Left ventricle myocardium inferior (tissue), 1 donor: Measurements from ENCODE around the gene C8G. TPM values are rescaled to one million over a fixed set of nuclear protein-coding genes. Genes with fewer than 3 reads are reported as not detected.

Experiments used
- DNase-seq: peaks from one replicate; pipeline ENCODE4 v3.0.0-alpha.2; 2020
- H3K27ac ChIP-seq: fragments of 200-600 bp; replicated peaks from 2 replicates; pipeline ENCODE4 v1.8.0; 2021
- H3K27me3 ChIP-seq: fragments of 200-600 bp; 2 replicates; pipeline ENCODE4 v1.8.0; 2021; ENCODE audit warnings: low read depth
- H3K36me3 ChIP-seq: fragments of 200-600 bp; 2 replicates; pipeline ENCODE4 v1.8.0; 2021
- H3K4me1 ChIP-seq: fragments of 200-600 bp; 2 replicates; pipeline ENCODE4 v1.8.0; 2021
- H3K4me3 ChIP-seq: fragments of 200-600 bp; 2 replicates; pipeline ENCODE4 v1.8.0; 2021; ENCODE audit warnings: mild to moderate bottlenecking, moderate library complexity
- H3K9me3 ChIP-seq: fragments of 200-600 bp; replicated peaks from 2 replicates; pipeline ENCODE4 v1.8.0; 2021
- intact Hi-C: fragments of 100-400 bp; cut with micrococcal nuclease; formaldehyde crosslinking; loops from one replicate; pipeline ENCODE4 v1.11.0; 2022
- total RNA-seq: library from RNA; stranded (reverse); fragmentation: NEBNext Ultra II Directional; extraction: Animal tissue kit (Norgen Biotek cat#: 25700); gene quantifications from one replicate; pipeline ENCODE4 v1.2.1, GENCODE V29; 2021
- TF ChIP-seq, protein P1 (sequence below): fragments of 200-600 bp; IDR thresholded peaks from 2 replicates; pipeline ENCODE4 v1.8.0; 2021; ENCODE audit warnings: antibody characterized with exemption, mild to moderate bottlenecking, borderline replicate concordance
- donor health status: DM: no; HTN: yes; CAD: no; lungs with severe emphysema.

Gene C8G
- total RNA-seq, 1 donor from 2014 or later = 3.6 TPM

DNA sequence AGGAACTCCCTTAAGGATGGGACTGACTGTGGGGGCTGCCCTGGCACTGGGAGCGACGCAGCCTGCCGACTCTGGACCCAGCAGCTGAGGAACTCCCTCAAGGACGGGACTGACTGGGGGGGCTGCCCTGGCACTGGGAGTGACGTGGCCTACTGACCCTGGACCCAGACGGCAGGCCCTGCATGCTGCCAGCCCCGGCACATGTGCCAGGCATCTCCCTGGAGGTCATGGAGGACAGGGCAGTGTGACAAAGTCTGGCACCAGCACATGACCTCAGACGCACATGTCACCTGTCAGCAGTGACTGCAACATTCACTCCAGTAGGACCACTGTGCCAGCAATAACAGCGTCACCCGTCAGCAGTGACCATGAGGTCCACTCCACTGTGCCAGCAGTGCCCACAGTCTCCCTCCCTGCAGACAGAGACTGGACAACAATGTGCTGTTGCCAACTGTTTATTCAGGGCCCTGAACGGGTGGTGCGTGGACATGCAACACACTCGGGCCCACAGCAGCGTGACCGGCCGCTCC, 5.0 kb upstream of the C8G start:
- H3K4me3 ChIP-seq = peak overlapping the region; percentile 36
- H3K27ac ChIP-seq = peak overlapping the region; percentile 82
- intact Hi-C loops = loop anchor here (10.0 kb wide), 1 partner anchor 55 kb away; the partner anchor contains the start of gene TRAF2

DNA sequence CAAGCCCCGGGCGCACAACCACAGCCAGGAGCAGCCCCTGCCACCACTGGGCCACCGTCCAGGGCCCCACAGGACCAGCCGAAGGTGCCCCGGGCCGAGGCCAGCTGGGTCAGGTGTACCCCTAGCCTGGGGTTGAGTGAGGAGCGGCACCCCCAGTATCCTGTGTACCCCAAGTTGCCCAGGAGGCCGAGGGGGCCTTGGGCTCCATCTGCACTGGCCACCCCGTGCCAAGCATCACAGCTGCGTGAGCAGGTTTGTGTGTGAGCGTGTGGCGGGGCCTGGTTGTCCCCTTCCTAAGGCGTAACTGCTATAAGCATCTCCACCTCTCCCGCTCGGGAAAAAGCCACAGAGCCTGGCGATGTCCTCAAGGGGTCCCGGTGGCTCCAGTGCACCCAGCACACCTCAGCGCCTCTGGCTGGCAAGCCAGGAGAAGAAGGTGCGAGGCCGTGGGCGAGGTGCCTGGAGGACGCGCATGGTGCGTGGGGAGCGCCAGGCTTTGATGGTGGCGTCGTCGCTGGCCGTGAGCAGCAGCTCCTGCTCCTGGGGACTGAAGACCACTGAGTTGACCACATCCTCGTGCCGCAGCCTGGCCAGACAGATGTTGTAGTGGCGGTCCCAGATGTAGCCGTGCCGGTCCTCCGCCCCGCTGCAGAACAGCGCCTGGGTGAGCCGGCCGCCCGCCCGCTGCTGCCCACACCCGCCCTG, 4.4 kb upstream of the C8G start:
- intact Hi-C loops = no loop called here
- H3K4me1 ChIP-seq = peaks cover 53% of the 10 kb centered on the region
- no peaks in the 10 kb centered on the region for H3K9me3 ChIP-seq
- peaks cover 46% of the 10 kb centered on the region for H3K36me3 ChIP-seq
- TF ChIP-seq, protein P1, sequence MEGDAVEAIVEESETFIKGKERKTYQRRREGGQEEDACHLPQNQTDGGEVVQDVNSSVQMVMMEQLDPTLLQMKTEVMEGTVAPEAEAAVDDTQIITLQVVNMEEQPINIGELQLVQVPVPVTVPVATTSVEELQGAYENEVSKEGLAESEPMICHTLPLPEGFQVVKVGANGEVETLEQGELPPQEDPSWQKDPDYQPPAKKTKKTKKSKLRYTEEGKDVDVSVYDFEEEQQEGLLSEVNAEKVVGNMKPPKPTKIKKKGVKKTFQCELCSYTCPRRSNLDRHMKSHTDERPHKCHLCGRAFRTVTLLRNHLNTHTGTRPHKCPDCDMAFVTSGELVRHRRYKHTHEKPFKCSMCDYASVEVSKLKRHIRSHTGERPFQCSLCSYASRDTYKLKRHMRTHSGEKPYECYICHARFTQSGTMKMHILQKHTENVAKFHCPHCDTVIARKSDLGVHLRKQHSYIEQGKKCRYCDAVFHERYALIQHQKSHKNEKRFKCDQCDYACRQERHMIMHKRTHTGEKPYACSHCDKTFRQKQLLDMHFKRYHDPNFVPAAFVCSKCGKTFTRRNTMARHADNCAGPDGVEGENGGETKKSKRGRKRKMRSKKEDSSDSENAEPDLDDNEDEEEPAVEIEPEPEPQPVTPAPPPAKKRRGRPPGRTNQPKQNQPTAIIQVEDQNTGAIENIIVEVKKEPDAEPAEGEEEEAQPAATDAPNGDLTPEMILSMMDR = no peak
- DNase-seq = no peak
- H3K27ac ChIP-seq = peak overlapping the region; percentile 82
- H3K27me3 ChIP-seq = no peaks in the 10 kb centered on the region
- peak overlapping the region; percentile 36 for H3K4me3 ChIP-seq

More for the DNA sequence above, 5.0 kb upstream of the C8G start:
- no peaks in the 10 kb centered on the region for H3K27me3 ChIP-seq
- DNase-seq = peak; percentile 85
- peaks cover 52% of the 10 kb centered on the region for H3K4me1 ChIP-seq
- TF ChIP-seq, protein P1 = no peak
- H3K9me3 ChIP-seq = no peaks in the 10 kb centered on the region
- peaks cover 46% of the 10 kb centered on the region for H3K36me3 ChIP-seq

DNA sequence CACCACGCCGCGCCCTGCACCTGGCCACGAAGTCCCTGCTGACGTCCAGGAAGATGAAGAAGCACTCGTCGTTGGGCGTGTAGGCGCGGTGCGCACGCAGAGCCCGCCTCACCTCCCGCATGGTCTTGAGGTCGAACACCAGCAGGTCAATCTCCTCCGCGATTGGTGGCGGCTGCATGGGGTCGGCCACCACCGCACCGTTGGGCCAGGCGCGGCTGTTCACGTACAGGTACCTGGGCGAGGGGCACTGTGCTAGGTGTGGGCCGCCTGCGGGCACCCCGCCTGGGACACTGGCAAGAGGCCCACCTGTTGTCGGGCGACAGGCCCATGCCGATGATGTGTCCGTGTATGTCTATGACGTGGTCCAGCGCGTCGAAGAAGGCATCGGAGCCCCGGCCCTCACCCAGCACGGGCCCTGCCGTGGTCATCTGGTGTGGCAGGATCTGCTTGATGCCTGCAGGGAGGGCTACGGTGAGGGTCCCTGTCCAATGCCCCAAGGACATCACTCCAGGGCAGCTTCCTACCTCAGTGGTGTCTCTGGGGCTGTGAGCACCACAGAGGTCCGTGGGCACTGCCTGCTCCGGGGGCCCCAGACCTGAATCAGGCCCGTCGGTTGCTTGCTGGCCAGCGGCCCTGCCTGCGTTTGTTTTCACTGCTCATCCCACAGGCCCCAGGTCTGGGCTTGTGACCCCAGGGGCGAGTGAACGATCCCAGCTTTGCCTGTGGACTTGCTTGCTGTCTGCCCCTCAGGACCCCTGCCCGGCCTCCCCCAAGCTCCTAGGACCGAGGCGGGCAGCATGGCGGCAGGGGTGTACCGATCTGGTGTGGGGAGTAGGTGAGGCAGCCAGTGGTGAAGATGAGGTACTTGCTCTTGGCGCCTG, 3.6 kb upstream of the C8G start:
- no peaks in the 10 kb centered on the region for H3K9me3 ChIP-seq
- TF ChIP-seq, protein P1 = no peak
- no peaks in the 10 kb centered on the region for H3K27me3 ChIP-seq
- intact Hi-C loops = no loop called here
- peaks cover 53% of the 10 kb centered on the region for H3K4me1 ChIP-seq
- H3K27ac ChIP-seq = peak overlapping the region; percentile 82
- H3K4me3 ChIP-seq = no peak overlapping the region
- H3K36me3 ChIP-seq = peaks cover 46% of the 10 kb centered on the region
- peak; percentile 16 for DNase-seq

DNA sequence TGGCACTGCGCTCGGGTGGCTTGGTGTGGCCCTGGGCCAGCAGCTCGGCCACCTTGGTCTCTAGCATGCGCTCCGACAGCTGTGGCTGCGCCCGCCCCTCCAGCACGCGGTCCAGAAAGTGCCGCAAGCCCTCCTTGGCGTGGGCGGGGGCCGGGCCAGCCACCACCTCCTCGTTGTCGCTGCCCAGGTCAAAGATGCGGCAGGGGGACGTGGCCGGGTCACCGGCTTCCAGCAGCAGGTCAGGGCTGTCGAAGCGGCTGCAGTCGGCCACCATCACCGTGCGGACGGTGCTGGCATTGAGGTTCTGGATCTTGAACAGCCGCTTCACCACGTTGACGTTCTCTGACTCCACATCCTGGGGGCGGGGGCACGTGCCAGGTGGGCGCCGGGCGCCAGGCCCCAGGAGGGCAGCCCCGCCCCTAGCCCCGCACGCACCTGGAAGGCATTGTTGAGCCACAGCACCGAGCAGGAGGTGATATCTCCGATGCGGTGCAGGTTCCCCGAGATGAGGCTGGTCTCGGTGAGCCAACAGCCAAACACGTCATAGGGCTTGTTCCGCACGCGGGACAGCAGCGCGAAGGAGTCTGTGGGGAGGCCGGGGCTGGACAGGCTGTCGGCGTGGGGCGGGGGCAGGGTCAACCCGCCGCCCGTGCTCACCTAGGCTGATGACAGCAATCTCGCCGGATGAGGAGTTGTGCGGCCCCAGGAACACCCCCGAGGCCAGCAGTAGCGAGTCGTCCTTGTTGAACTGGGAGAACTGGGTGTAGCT, 2.7 kb upstream of the C8G start:
- no peaks in the 10 kb centered on the region for H3K27me3 ChIP-seq
- peak; percentile 22 for DNase-seq
- no peaks in the 10 kb centered on the region for H3K9me3 ChIP-seq
- H3K4me1 ChIP-seq = peaks cover 59% of the 10 kb centered on the region
- H3K36me3 ChIP-seq = peaks cover 46% of the 10 kb centered on the region
- intact Hi-C loops = no loop called here
- peak overlapping the region; percentile 78 for H3K4me3 ChIP-seq
- TF ChIP-seq, protein P1 = no peak
- H3K27ac ChIP-seq = peak overlapping the region; percentile 98

DNA sequence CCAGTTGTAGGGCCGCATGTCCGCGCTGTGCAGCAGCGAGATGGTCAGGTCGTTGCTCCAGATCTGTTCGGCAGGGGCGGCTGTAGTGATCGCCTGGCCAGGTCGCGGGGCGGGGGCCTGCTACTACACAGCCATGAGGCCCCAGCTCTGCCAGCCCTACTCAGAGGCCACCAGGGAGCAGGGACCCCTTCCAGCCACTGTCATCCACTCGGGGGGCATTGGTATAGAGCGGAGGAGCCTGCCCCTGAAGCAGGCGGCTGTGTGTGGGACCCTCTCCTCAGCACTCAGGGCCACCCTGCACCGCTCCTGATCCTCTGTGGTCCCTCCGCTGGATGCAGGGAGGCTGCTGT, 2.2 kb upstream of the C8G start:
- intact Hi-C loops = no loop called here

More for the DNA sequence above, 2.2 kb upstream of the C8G start:
- H3K27me3 ChIP-seq = no peaks in the 10 kb centered on the region
- peaks cover 46% of the 10 kb centered on the region for H3K36me3 ChIP-seq
- H3K27ac ChIP-seq = peak overlapping the region; percentile 98
- H3K4me1 ChIP-seq = peaks cover 65% of the 10 kb centered on the region
- H3K4me3 ChIP-seq = peak overlapping the region; percentile 78
- no peak for DNase-seq
- TF ChIP-seq, protein P1 = no peak
- no peaks in the 10 kb centered on the region for H3K9me3 ChIP-seq
